ENCODE data around the gene TIGAR. TPM values are rescaled to one million over a fixed set of nuclear protein-coding genes. Genes with fewer than 3 reads are reported as not detected.

Gene TIGAR
- total RNA-seq, 1 donor from 2014 or later: 13.4 TPM

DNA sequence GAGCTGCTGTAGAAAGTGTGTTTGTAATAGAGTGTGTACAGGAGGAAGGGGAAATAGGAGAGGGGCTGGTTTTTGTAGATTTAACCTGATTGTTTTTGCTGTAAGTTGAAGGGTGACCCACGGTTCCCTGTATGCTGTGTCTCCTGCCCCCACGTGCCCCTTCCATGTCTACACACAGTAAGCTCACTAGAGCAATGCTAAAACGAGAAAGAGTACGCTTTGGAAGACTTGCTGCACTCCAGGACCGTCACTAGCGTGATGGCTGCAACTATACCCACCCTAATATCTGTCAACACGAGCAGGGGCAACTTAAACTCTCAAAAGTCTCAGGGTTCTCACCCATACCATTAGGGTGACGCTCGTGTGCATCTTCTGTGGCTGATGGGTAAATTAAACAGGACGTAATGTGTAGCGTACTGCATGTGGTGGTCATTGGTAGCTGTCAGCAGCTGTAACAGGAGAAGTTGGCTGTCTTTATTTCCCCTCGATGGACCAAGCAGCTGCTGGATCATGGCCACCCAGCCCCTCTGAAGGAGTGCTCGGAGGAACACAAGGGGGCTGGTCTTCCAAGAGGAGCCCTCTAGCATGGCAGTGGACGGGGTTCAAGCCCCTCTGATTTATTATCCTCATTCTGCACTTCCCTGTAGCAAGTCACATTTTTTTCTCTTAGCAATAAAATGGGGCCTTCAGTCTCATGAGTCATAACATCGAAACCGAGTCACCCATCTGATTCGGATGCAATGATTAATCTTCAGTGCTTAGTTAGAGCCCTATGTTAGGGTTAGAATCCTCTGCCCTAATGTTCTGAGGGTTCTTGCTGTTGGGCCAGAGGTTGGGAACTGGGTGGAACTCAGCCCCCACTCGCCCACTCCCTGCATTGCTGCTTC is 33.4 kb upstream of the TIGAR start:
- Mint-ChIP-seq H3K36me3 (ENCODE audit: low read depth) (peaks cover 93% of the 10 kb centered on the region), H3K4me1 (peaks cover 80% of the 10 kb centered on the region), H3K4me3 (peak overlapping the region; percentile 46), H3K27me3 (no peaks in the 10 kb centered on the region), H3K9me3 (no peaks in the 10 kb centered on the region), H3K27ac (peak overlapping the region; percentile 80)
- intact Hi-C loops (cut with micrococcal nuclease): no loop called here
- no peak for DNase-seq

GRCh38 chr12:4288296-4289131 is 32.5 kb upstream of the TIGAR start:
- peak overlapping the region; percentile 46 for H3K4me3 Mint-ChIP-seq
- H3K9me3 Mint-ChIP-seq: no peaks in the 10 kb centered on the region
- H3K27ac Mint-ChIP-seq: peak overlapping the region; percentile 80
- peaks cover 84% of the 10 kb centered on the region for H3K4me1 Mint-ChIP-seq
- intact Hi-C loops (cut with micrococcal nuclease): no loop called here
- DNase-seq: no peak
- H3K36me3 Mint-ChIP-seq (ENCODE audit: low read depth): peaks cover 93% of the 10 kb centered on the region
- H3K27me3 Mint-ChIP-seq: no peaks in the 10 kb centered on the region

- H3K36me3 Mint-ChIP-seq (ENCODE audit: low read depth): peaks cover 93% of the 10 kb centered on the region
- intact Hi-C loops (cut with micrococcal nuclease): no loop called here
- no peak for DNase-seq
- H3K4me1 Mint-ChIP-seq: peaks cover 84% of the 10 kb centered on the region
- no peaks in the 10 kb centered on the region for H3K27me3 Mint-ChIP-seq
- H3K27ac Mint-ChIP-seq: no peak overlapping the region
- H3K9me3 Mint-ChIP-seq: no peaks in the 10 kb centered on the region
- H3K4me3 Mint-ChIP-seq: no peak overlapping the region
Measured at GRCh38 chr12:4289231-4289878, 31.7 kb upstream of the TIGAR start.

DNA sequence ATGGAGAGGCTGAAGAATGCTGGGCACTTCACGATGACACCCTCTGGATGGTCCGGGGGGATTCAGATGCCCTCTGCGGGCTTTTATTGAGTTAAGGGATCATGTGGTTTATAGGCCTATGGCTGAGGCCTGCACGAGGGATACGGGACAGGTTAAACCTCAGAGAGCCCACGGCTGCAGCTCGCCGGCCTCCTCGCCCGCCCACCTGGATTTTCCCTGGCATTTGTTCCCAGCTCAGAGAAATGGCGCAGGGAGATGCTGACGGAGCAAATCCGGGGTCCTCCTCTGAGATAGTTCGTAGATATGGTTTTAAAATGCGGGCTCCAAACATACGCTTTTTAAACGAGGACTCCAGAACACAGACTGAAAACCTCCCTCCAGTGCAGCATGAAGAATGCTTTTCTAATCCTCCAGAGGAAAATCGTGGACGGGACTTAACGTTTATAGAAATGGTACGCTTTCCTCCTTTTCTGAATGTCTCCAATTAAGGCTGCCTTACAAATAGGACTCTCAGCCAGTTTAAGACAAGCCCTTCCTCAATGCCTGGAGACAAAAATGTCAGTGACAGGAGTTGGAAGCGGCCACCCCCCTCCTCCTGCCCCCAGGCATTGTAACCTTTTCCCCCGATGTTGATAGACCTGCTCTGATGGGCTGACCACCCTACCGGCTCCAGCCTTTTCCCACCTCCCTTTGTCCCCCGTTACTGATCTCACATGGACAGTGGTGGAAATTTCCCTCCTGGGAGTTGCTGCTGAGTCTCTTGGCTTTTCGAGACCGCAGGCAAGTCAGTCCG is 30.8 kb upstream of the TIGAR start:
- H3K9me3 Mint-ChIP-seq: no peaks in the 10 kb centered on the region
- H3K4me3 Mint-ChIP-seq: peak overlapping the region; percentile 9
- intact Hi-C loops (cut with micrococcal nuclease): no loop called here
- no peaks in the 10 kb centered on the region for H3K27me3 Mint-ChIP-seq
- peak overlapping the region; percentile 31 for H3K27ac Mint-ChIP-seq
- no peak for DNase-seq
- peaks cover 94% of the 10 kb centered on the region for H3K36me3 Mint-ChIP-seq (ENCODE audit: low read depth)
- H3K4me1 Mint-ChIP-seq: peaks cover 85% of the 10 kb centered on the region

DNA sequence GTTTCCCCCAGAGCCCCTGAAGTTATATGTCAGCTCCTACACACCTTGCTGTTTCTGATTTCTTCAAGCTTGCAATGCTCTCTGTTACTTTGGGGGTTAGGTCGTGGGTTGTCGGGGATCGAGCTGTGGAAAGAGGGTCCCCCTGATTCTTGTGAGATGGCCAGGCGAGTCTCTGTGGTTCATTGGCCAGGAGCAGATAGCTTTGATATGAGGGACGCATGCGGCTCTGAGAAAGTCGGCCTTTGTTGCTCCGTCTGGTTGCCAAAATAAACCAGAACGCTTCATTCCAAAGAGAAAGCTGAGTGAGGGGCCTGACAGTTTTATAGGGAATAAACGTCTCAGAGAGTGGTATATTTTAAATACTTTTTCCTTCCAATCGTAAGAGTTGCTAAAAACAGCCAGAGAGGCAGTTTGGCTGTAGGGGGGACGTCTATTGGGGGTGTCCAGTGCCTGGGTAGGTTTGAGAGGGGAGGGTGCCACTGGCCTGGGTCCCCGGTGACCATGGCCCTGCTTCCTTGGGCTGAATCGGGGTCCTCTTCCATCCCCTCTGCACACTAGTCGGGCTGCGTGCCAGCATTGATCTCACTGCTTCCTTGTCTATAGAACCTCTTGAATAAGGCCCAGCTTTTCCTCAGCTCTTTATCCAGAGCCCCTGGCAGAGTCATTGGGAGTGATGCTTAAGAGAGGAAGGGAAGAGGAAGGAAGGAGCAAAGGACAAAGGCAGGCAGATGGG is 28.5 kb upstream of the TIGAR start:
- DNase-seq: no peak
- intact Hi-C loops (cut with micrococcal nuclease): no loop called here
- Mint-ChIP-seq H3K4me1 (peaks cover 76% of the 10 kb centered on the region), H3K9me3 (no peaks in the 10 kb centered on the region), H3K27me3 (no peaks in the 10 kb centered on the region), H3K27ac (peak overlapping the region; percentile 74), H3K36me3 (ENCODE audit: low read depth) (peaks cover 91% of the 10 kb centered on the region), H3K4me3 (peak overlapping the region; percentile 64)

- DNase-seq: no peak
- intact Hi-C loops (cut with micrococcal nuclease): no loop called here
- H3K27me3 Mint-ChIP-seq: no peaks in the 10 kb centered on the region
- peak overlapping the region; percentile 93 for H3K27ac Mint-ChIP-seq
- H3K36me3 Mint-ChIP-seq (ENCODE audit: low read depth): peaks cover 91% of the 10 kb centered on the region
- no peaks in the 10 kb centered on the region for H3K9me3 Mint-ChIP-seq
- peak overlapping the region; percentile 64 for H3K4me3 Mint-ChIP-seq
- peaks cover 70% of the 10 kb centered on the region for H3K4me1 Mint-ChIP-seq
Measured at GRCh38 chr12:4293299-4293965, 27.6 kb upstream of the TIGAR start.

GRCh38 chr12:4293966-4294505 is 27.0 kb upstream of the TIGAR start:
- DNase-seq: no peak
- H3K36me3 Mint-ChIP-seq (ENCODE audit: low read depth): peaks cover 90% of the 10 kb centered on the region
- no peaks in the 10 kb centered on the region for H3K9me3 Mint-ChIP-seq
- H3K27ac Mint-ChIP-seq: peak overlapping the region; percentile 93
- peak overlapping the region; percentile 64 for H3K4me3 Mint-ChIP-seq
- H3K27me3 Mint-ChIP-seq: no peaks in the 10 kb centered on the region
- H3K4me1 Mint-ChIP-seq: peaks cover 66% of the 10 kb centered on the region
- intact Hi-C loops (cut with micrococcal nuclease): no loop called here

- Mint-ChIP-seq H3K9me3 (no peaks in the 10 kb centered on the region), H3K4me1 (peaks cover 48% of the 10 kb centered on the region), H3K36me3 (ENCODE audit: low read depth) (peaks cover 88% of the 10 kb centered on the region), H3K27me3 (no peaks in the 10 kb centered on the region), H3K4me3 (no peak overlapping the region), H3K27ac (no peak overlapping the region)
- intact Hi-C loops (cut with micrococcal nuclease): no loop called here
- no peak for DNase-seq
Measured at GRCh38 chr12:4296751-4297150, 24.3 kb upstream of the TIGAR start.

DNA sequence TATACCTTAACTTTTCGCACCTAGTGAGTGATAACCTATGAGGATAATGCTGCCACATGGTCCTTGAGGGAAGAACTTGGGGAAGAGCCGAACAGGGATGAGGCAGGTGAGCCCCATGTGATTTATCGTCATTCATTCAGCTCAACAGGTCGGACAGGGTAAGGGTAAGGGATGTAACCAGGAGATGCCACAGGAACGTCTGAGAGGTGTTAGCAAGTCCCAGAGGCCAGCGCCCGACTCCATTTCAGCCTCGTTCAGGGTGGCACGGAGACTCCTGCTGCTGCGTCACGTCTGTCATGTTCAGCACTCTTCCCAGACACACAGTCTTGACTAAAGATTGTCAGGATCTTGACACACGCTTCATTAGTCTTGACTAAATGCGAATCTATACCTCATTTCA is 23.4 kb upstream of the TIGAR start:
- no peaks in the 10 kb centered on the region for H3K27me3 Mint-ChIP-seq
- H3K9me3 Mint-ChIP-seq: no peaks in the 10 kb centered on the region
- H3K27ac Mint-ChIP-seq: peak overlapping the region; percentile 48
- peaks cover 46% of the 10 kb centered on the region for H3K4me1 Mint-ChIP-seq
- intact Hi-C loops (cut with micrococcal nuclease): no loop called here
- no peak for DNase-seq
- H3K4me3 Mint-ChIP-seq: no peak overlapping the region
- H3K36me3 Mint-ChIP-seq (ENCODE audit: low read depth): peaks cover 90% of the 10 kb centered on the region

DNA sequence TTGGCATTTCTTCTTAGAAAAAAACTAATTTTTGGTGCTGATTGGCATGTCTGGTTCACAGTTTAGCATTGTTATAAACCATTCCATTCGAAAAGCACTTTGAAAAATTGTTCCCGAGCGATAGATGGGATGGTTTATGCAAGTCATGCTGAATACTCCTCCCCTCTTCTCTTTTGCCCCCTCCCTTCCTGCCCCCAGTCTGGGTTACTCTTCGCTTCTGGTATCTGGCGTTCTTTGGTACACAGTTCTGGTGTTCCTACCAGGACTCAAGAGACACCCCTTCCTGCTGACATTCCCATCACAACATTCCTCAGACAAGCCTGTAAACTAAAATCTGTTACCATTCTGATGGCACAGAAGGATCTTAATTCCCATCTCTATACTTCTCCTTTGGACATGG is 20.1 kb upstream of the TIGAR start:
- intact Hi-C loops (cut with micrococcal nuclease): no loop called here
- H3K4me1 Mint-ChIP-seq: peaks cover 20% of the 10 kb centered on the region
- peaks cover 89% of the 10 kb centered on the region for H3K36me3 Mint-ChIP-seq (ENCODE audit: low read depth)
- no peak overlapping the region for H3K4me3 Mint-ChIP-seq
- H3K27ac Mint-ChIP-seq: no peak overlapping the region
- H3K9me3 Mint-ChIP-seq: no peaks in the 10 kb centered on the region
- DNase-seq: no peak
- no peaks in the 10 kb centered on the region for H3K27me3 Mint-ChIP-seq

- Mint-ChIP-seq H3K36me3 (ENCODE audit: low read depth) (peaks cover 85% of the 10 kb centered on the region), H3K4me3 (no peak overlapping the region), H3K9me3 (no peaks in the 10 kb centered on the region), H3K27ac (no peak overlapping the region), H3K4me1 (peaks cover 14% of the 10 kb centered on the region), H3K27me3 (no peaks in the 10 kb centered on the region)
- DNase-seq: no peak
- intact Hi-C loops (cut with micrococcal nuclease): no loop called here
Measured at GRCh38 chr12:4301932-4302501, 19.0 kb upstream of the TIGAR start.

- intact Hi-C loops (cut with micrococcal nuclease): no loop called here
- Mint-ChIP-seq H3K9me3 (no peaks in the 10 kb centered on the region), H3K4me3 (no peak overlapping the region), H3K4me1 (peaks cover 12% of the 10 kb centered on the region), H3K27me3 (no peaks in the 10 kb centered on the region), H3K36me3 (ENCODE audit: low read depth) (peaks cover 84% of the 10 kb centered on the region), H3K27ac (peak overlapping the region; percentile 21)
- DNase-seq: no peak
Measured at GRCh38 chr12:4302881-4303280, 18.1 kb upstream of the TIGAR start.

All from activated CD4-positive, alpha-beta T cell treated with anti-CD3 and anti-CD28 coated beads, Interleukin-2, amount 10 ng/mL, durations not matched to agents 24 days and 14 days (primary cell).